K562 (cell line): Measurements from ENCODE around the gene ENOX2. TPM values are rescaled to one million over a fixed set of nuclear protein-coding genes. Genes with fewer than 3 reads are reported as not detected.

Source experiments
- CBFA2T2 ChIP-seq: fragments of 450-650 bp; conservative IDR thresholded peaks from 2 replicates; pipeline ENCODE4 v1.6.1; 2017; ENCODE audit warnings: mild to moderate bottlenecking
- CBFA2T3 ChIP-seq: fragments of 450-650 bp; IDR thresholded peaks from 2 replicates; pipeline ENCODE4 v1.6.1; 2017
- CBX3 ChIP-seq, 2 experiments: IDR thresholded peaks; 1 replicate in 1 of 2; 2 replicates in 1 of 2; pipeline ENCODE4 v1.6.1; 2012; ENCODE audit warnings: inconsistent platforms in 2 of 2, low read length in 2 of 2, borderline replicate concordance in 1 of 2, control low read depth in 1 of 2
- CGGBP1 ChIP-seq: fragments of 250-450 bp; sonication (Bioruptor Pico); IDR thresholded peaks from 2 replicates; pipeline ENCODE4 v1.9.0; 2021; ENCODE audit warnings: mild to moderate bottlenecking
- HDAC1 ChIP-seq, 2 experiments: fragments of 450-650 bp; IDR thresholded peaks; 2 replicates each; pipeline ENCODE4 v1.6.1; 2016 to 2017; ENCODE audit warnings: inconsistent platforms in 1 of 2, mild to moderate bottlenecking in 1 of 2, moderate library complexity in 1 of 2
- MAFG ChIP-seq: fragments of 450-650 bp; conservative IDR thresholded peaks from 2 replicates; pipeline ENCODE4 v1.6.1; 2016; ENCODE audit warnings: missing genetic modification characterization, missing compliant biosample characterization
- MBD1 ChIP-seq: fragments of 250-450 bp; sonication (Bioruptor Pico); IDR thresholded peaks from 2 replicates; pipeline ENCODE4 v1.8.0; 2022; ENCODE audit warnings: inconsistent platforms
- MED1 ChIP-seq: sonication (generic); formaldehyde crosslinking; IDR thresholded peaks from 2 replicates; pipeline ENCODE4 v1.8.1; 2023; ENCODE audit warnings: missing genetic modification reagents, borderline replicate concordance
- MEIS2 ChIP-seq: fragments of 450-650 bp; IDR thresholded peaks from 2 replicates; pipeline ENCODE4 v1.6.1; 2014; ENCODE audit warnings: mild to moderate bottlenecking; ENCODE audit not compliant: partially characterized antibody
- MLLT1 ChIP-seq, 2 experiments: fragments of 450-650 bp; IDR thresholded peaks; 2 replicates each; pipeline ENCODE4 v1.6.1; 2016
- NFE2 ChIP-seq: IDR thresholded peaks from 2 replicates; pipeline ENCODE4 v1.6.1; 2014; ENCODE audit warnings: antibody characterized with exemption, low read depth
- NFIC ChIP-seq: fragments of 450-650 bp; IDR thresholded peaks from 2 replicates; pipeline ENCODE4 v1.6.1; 2017; ENCODE audit warnings: mild to moderate bottlenecking, inconsistent platforms
- NR0B1 ChIP-seq: fragments of 450-650 bp; IDR thresholded peaks from one replicate; pipeline ENCODE4 v1.6.1; 2018; ENCODE audit warnings: mild to moderate bottlenecking, moderate library complexity; ENCODE audit not compliant: partially characterized antibody
- RBM15 ChIP-seq: fragments of 200-400 bp; formaldehyde crosslinking; IDR thresholded peaks from 2 replicates; pipeline ENCODE4 v1.6.1; 2018; ENCODE audit warnings: mild to moderate bottlenecking, low read length, moderate library complexity; ENCODE audit not compliant: insufficient read depth
- RBM17 ChIP-seq: fragments of 200-400 bp; formaldehyde crosslinking; IDR thresholded peaks from 2 replicates; pipeline ENCODE4 v1.6.1; 2017; ENCODE audit warnings: low read depth, mild to moderate bottlenecking, low read length, borderline replicate concordance
- SMARCA4 ChIP-seq: fragments of 450-650 bp; IDR thresholded peaks from 2 replicates; pipeline ENCODE4 v1.6.1; 2016
- TAF7 ChIP-seq: fragments of 450-650 bp; IDR thresholded peaks from 2 replicates; pipeline ENCODE4 v1.6.1; 2016; ENCODE audit warnings: missing genetic modification characterization, missing compliant biosample characterization
- TAF9B ChIP-seq: fragments of 450-650 bp; IDR thresholded peaks from 2 replicates; pipeline ENCODE4 v1.6.1; 2018; ENCODE audit warnings: mild to moderate bottlenecking; ENCODE audit not compliant: partially characterized antibody
- TAL1 ChIP-seq: fragments of 450-650 bp; IDR thresholded peaks from 2 replicates; pipeline ENCODE4 v1.6.1; 2016; ENCODE audit warnings: mild to moderate bottlenecking
- TCFL5 ChIP-seq: fragments of 250-450 bp; sonication (Bioruptor Pico); conservative IDR thresholded peaks from 2 replicates; pipeline ENCODE4 v1.6.1; 2021; ENCODE audit warnings: mild to moderate bottlenecking, moderate library complexity, matching md5 sums
- YY1 ChIP-seq, 3 experiments: IDR thresholded peaks; 2 replicates each; pipeline ENCODE4 v1.6.1; 2011; ENCODE audit warnings: low read length in 2 of 3, mild to moderate bottlenecking in 2 of 3, moderate library complexity in 2 of 3, borderline replicate concordance in 1 of 3, control low read depth in 1 of 3, low read depth in 1 of 3; ENCODE audit not compliant: insufficient read depth in 3 of 3, insufficient replicate concordance in 2 of 3, control insufficient read depth in 1 of 3, insufficient read length in 1 of 3; ENCODE audit errors: extremely low read depth in 1 of 3
- polyA plus RNA-seq, 8 experiments: library from polyadenylated mRNA; depleted of rRNA in 4 of 8; stranded (reverse) in 5 of 8; unstranded in 3 of 8; fragments of >200 nt; fragmentation: Nextera tagmentation in 2 of 8; fragmentation: Illumina TruSeq in 1 of 8; extraction: Ambion mirVana in 2 of 8; extraction: Trizol in 1 of 8; gene quantifications; 2 replicates each; pipeline versions ENCODE4 v1.2.1 to v1.2.3, GENCODE V29; 2011 to 2014; ENCODE audit warnings: inconsistent platforms in 1 of 8, missing spikeins in 1 of 8
- total RNA-seq, 7 experiments: library from RNA; depleted of rRNA in 6 of 7; stranded (reverse); fragments of >200 nt in 6 of 7; fragmentation: Illumina TruSeq in 2 of 7; extraction: Trizol in 2 of 7; gene quantifications; 2 replicates each; pipeline versions ENCODE4 v1.2.1 to v1.2.3, GENCODE V29; 2011 to 2021; ENCODE audit warnings: low replicate concordance in 1 of 7
- TF ChIP-seq, protein P1 (sequence below): IDR thresholded peaks from 2 replicates; pipeline ENCODE4 v1.6.1; 2011; ENCODE audit not compliant: insufficient read length; ENCODE audit errors: extremely low read depth
- TF ChIP-seq, protein P2 (sequence below): fragments of 250-450 bp; sonication (Bioruptor Pico); IDR thresholded peaks from 2 replicates; pipeline ENCODE4 v1.8.0; 2021; ENCODE audit warnings: mild to moderate bottlenecking, moderate library complexity

The ENOX2 gene
- total and polyA plus RNA-seq, 9 of the 15 experiments (the other 6 are each of a cell fraction or from before 2014, with no cell fraction given): 6.1 to 24.0 (median 13.8) TPM

DNA sequence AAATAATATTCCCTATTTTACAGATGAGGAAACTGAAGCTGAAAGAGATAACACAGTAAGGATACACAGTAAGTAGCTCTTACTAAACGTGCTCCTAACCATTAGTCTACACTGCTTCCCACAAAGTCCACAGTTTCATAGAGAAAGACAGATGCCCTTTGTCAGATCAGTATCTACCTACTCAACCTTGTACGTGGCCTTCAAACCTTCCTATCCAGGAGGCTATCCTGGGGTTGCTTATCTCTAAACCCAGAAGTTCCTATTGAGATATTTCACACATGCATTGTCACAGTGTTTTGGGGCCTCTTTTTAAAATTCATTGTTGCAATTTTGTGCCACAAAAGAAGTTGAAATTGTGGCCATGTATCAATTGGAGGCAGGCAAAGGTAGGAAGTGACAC is 208.0 kb downstream of the ENOX2 start (continued):
- TF ChIP-seq MAFG (tag): no peak
- TF ChIP-seq, protein P1, sequence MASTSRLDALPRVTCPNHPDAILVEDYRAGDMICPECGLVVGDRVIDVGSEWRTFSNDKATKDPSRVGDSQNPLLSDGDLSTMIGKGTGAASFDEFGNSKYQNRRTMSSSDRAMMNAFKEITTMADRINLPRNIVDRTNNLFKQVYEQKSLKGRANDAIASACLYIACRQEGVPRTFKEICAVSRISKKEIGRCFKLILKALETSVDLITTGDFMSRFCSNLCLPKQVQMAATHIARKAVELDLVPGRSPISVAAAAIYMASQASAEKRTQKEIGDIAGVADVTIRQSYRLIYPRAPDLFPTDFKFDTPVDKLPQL: no peak
- peak; percentile 61 for TF ChIP-seq TAL1
- TF ChIP-seq CBFA2T3: peak; percentile 71
- no peak for TF ChIP-seq MBD1 (CRISPR knock-in tag)
- no peak for TF ChIP-seq TCFL5 (CRISPR knock-in tag)
- no peak for TF ChIP-seq MLLT1 (IDR thresholded peaks at IDR 0.05)
- peak in 1 of 2 experiments; percentile 40; a peak in 1 of 4 replicates for TF ChIP-seq HDAC1 (IDR thresholded peaks at IDR 0.05)
- peak; percentile 43; the same call in 1 of the 2 replicates for TF ChIP-seq CBFA2T2
- no peak for TF ChIP-seq CBX3 (IDR thresholded peaks at IDR 0.05; ENCODE audit: borderline replicate concordance in 1 of 2, low read length in 2 of 2)
- TF ChIP-seq CGGBP1 (CRISPR knock-in tag): no peak
- TF ChIP-seq RBM17: no peak
- no peak for TF ChIP-seq MED1 (CRISPR knock-in tag)
- TF ChIP-seq NFE2: peak; percentile 28; the same call in 1 of the 2 replicates
- no peak for TF ChIP-seq TAF7 (tag)
- no peak for TF ChIP-seq NR0B1
- peak; percentile 54 for TF ChIP-seq SMARCA4
- TF ChIP-seq TAF9B: no peak
- TF ChIP-seq YY1 (IDR thresholded peaks at IDR 0.05; ENCODE audit: borderline replicate concordance in 1 of 3, control insufficient read depth in 1 of 3, extremely low read depth in 1 of 3, insufficient read depth in 3 of 3, insufficient read length in 1 of 3, insufficient replicate concordance in 2 of 3, low read depth in 1 of 3, low read length in 2 of 3): no peak
- TF ChIP-seq MEIS2: peak; percentile 48
- TF ChIP-seq, protein P2, sequence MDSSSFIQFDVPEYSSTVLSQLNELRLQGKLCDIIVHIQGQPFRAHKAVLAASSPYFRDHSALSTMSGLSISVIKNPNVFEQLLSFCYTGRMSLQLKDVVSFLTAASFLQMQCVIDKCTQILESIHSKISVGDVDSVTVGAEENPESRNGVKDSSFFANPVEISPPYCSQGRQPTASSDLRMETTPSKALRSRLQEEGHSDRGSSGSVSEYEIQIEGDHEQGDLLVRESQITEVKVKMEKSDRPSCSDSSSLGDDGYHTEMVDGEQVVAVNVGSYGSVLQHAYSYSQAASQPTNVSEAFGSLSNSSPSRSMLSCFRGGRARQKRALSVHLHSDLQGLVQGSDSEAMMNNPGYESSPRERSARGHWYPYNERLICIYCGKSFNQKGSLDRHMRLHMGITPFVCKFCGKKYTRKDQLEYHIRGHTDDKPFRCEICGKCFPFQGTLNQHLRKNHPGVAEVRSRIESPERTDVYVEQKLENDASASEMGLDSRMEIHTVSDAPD (CRISPR knock-in tag): no peak
- TF ChIP-seq RBM15: no peak
- no peak for TF ChIP-seq NFIC
